ENCODE measurements around the gene TUBG2. TPM values are rescaled to one million over a fixed set of nuclear protein-coding genes. Genes with fewer than 3 reads are reported as not detected.

The TUBG2 gene
- total and polyA plus RNA-seq, 12 donors, result 14.5 to 65.1 (median 45.6) TPM

DNA sequence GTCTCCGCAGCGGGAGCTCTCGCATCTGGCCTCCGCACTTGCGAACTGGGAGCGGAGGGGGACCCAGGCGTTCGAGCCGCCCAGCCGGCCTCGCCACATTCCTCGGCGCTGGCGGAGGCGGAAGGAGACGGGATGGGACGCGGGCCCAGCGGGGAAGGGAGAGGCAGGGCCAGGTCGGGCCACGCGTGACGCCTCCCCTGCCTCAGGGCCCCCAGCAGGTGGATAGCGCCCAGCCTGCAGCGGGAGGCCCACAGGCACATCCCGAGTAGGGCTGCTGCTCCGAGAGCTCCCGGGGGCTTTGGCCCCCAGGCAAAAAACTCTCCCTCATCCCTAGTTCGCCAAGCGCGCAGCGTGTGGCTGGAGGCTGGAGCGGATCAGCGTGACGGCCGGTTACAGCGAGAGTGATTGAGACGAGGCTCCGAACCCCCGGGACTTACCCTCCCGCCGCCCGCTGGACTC lies 16.9 kb downstream of the TUBG2 start:
- H3K9me3 ChIP-seq (replicated peaks in 1 of 3), result no peaks in the 10 kb centered on the region
- peak in 6 of 7 donors; percentile 58 to 73 (median 65) for DNase-seq
- no peaks in the 10 kb centered on the region for H3K27me3 ChIP-seq
- peaks cover 0 to 27% of the 10 kb centered on the region in 2 donors for H3K36me3 ChIP-seq (replicated peaks in 1 of 2)
- intact Hi-C loops (cut with DNase I), result loop anchor here in 1 of 2 donors (10.0 kb wide), 1 partner anchor 91 kb away; no protein-coding TSS in a partner anchor
- H3K27ac ChIP-seq, result peak overlapping the region in 4 of 5 donors; percentile 83 to 94 (median 86)
- H3K4me3 ChIP-seq, result peak overlapping the region; percentile 79 to 95 (median 92)
- TF ChIP-seq, protein P1, sequence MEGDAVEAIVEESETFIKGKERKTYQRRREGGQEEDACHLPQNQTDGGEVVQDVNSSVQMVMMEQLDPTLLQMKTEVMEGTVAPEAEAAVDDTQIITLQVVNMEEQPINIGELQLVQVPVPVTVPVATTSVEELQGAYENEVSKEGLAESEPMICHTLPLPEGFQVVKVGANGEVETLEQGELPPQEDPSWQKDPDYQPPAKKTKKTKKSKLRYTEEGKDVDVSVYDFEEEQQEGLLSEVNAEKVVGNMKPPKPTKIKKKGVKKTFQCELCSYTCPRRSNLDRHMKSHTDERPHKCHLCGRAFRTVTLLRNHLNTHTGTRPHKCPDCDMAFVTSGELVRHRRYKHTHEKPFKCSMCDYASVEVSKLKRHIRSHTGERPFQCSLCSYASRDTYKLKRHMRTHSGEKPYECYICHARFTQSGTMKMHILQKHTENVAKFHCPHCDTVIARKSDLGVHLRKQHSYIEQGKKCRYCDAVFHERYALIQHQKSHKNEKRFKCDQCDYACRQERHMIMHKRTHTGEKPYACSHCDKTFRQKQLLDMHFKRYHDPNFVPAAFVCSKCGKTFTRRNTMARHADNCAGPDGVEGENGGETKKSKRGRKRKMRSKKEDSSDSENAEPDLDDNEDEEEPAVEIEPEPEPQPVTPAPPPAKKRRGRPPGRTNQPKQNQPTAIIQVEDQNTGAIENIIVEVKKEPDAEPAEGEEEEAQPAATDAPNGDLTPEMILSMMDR (IDR thresholded peaks at IDR 0.05), result peak in 1 of 6 experiments; percentile 24
- peak in 1 of 2 donors; percentile 40 for TF ChIP-seq POLR2A (IDR thresholded peaks at IDR 0.05)
- peaks cover 45 to 62% of the 10 kb centered on the region in 2 donors for H3K4me1 ChIP-seq (replicated peaks in 1 of 2)
- 0 to 9% (median 3%) methylated on average over 6 to 43 of the region's 43 CpGs for WGBS, 4 donors

DNA sequence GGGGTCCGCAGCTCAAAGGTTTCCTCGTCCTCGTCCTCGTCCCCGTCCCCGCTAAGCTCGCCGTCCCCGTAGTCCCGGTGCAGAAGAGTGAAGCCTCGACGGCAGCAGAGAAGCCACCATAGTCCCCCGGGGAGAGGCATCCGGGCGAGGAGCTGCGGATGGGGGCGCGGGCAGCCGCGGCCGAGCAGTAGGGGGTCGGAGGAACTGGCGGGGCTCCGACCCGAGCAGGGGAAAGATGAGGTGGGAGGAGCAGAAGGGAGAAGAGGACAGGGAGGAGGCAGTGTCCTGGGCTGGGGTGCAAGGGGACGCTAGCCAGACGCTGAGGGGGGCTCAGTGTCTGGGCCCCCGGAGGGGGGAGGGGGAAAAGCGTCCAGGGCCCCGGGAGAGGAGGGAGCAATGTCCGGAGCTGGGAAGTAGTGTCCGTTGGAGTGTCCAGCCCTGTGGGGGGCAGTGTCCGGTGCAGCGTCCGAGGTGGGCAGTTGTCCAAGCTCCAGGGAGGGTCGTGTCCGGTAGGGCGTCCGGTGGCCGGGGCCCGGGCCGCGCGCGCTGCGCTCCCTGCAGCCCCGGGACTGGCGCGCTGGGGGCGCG lies 17.4 kb downstream of the TUBG2 start, which contains the start of gene PLEKHH3:
Gene PLEKHH3 (minus strand): TSS at position 571 of the 588 bp plus-strand sequence. CDS start 431 bp downstream, at position 140.
- H3K9me3 ChIP-seq (replicated peaks in 1 of 3), result no peaks in the 10 kb centered on the region
- H3K27me3 ChIP-seq, result no peaks in the 10 kb centered on the region
- peak within 1 kb of the TSS; percentile 84 to 96 (median 91) for H3K27ac ChIP-seq
- peaks cover 0 to 21% of the 10 kb centered on the region in 2 donors for H3K36me3 ChIP-seq (replicated peaks in 1 of 2)
- WGBS, 4 donors, result 0 to 1% (median 0%) methylated on average over 21 to 51 of the region's 51 CpGs
- H3K4me1 ChIP-seq (replicated peaks in 1 of 2), result peaks cover 45 to 66% of the 10 kb centered on the region in 2 donors
- intact Hi-C loops (cut with DNase I), result loop anchor here in 1 of 2 donors (10.0 kb wide), 1 partner anchor 92 kb away; no protein-coding TSS in a partner anchor
- H3K4me3 ChIP-seq, result peak within 1 kb of the TSS; percentile 79 to 95 (median 92)
- TF ChIP-seq, protein P1 (IDR thresholded peaks at IDR 0.05), result peak in 5 of 6 experiments; percentile 5 to 37 (median 24)
- peak; percentile 46 to 78 for TF ChIP-seq POLR2A (IDR thresholded peaks at IDR 0.05)
- DNase-seq, result no peak

DNA sequence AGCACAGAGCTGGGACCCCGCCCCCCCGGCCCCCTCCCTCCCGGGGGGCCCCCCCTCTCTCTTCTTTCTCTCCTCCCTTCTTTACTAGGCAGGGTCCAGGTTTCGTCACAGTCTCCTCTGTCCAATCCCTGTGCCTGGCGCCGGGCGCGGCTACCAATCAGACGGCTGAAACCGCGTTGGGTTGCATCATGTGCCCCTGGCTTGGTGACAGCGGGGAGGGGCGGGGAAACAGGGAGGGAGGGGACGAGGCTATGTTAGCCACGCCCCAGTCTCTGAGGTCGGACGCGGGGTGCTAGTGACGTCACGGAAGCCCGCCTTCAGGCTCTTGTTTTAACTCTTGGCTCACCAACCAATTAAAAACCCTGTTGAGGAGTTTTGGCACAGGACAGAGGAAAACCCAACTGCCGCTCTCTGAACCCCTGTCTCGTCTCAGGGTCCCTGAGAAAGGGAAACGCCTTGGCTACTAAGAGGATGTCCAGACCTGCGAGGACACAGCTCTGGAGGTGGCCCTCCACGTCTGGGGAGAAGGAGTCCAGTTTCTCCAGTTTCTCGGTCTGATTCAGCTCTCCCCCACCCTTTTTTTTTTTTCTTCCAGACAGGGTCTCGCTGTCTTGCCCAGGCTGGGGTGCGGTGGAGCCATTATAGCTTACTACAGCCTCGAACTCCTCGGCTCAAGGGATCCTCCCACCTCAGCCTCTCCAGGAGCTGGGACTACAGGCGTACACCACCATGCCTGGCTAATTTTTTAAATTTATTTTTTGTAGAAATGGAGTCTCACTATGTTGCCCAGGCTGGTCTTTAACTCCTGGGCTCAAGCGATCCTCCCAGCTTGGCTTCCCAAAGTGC lies 18.2 kb downstream of the TUBG2 start:
- intact Hi-C loops (cut with DNase I), result loop anchor here in 1 of 2 donors (10.0 kb wide), 1 partner anchor 92 kb away; no protein-coding TSS in a partner anchor
- H3K4me1 ChIP-seq (replicated peaks in 1 of 2), result peaks cover 47 to 72% of the 10 kb centered on the region in 2 donors
- 2 to 5% (median 3%) methylated on average over 15 to 33 of the region's 33 CpGs for WGBS, 4 donors
- H3K27me3 ChIP-seq, result no peaks in the 10 kb centered on the region
- H3K36me3 ChIP-seq (replicated peaks in 1 of 2), result peaks cover 0 to 14% of the 10 kb centered on the region in 2 donors
- H3K4me3 ChIP-seq, result peak overlapping the region in 3 of 4 donors; percentile 30 to 95 (median 94)
- no peaks in the 10 kb centered on the region for H3K9me3 ChIP-seq (replicated peaks in 1 of 3)
- peak overlapping the region; percentile 84 to 96 (median 91) for H3K27ac ChIP-seq
- peak; percentile 100 for DNase-seq
- TF ChIP-seq, protein P1 (IDR thresholded peaks at IDR 0.05), result no peak
- no peak for TF ChIP-seq POLR2A (IDR thresholded peaks at IDR 0.05)

Data from adrenal gland (tissue), 12 donors.